ENCODE results near the gene BRD4. TPM values are rescaled to one million over a fixed set of nuclear protein-coding genes. Genes with fewer than 3 reads are reported as not detected.
A peak's percentile ranks its signal among the peaks of the same experiment; 100 is the strongest.

Gene BRD4
- total RNA-seq, 1 donor from 2014 or later: 108 TPM

- H3K36me3 Mint-ChIP-seq (ENCODE audit: low read depth): peaks cover 56% of the 10 kb centered on the region
- H3K9me3 Mint-ChIP-seq: no peaks in the 10 kb centered on the region
- DNase-seq (ENCODE audit: low spot score): no peak
- no peak overlapping the region for H3K27ac Mint-ChIP-seq
- H3K4me3 Mint-ChIP-seq (ENCODE audit: low read depth): no peak overlapping the region
- intact Hi-C loops (cut with micrococcal nuclease): no loop called here
- no peaks in the 10 kb centered on the region for H3K4me1 Mint-ChIP-seq (ENCODE audit: low read depth)
- no peaks in the 10 kb centered on the region for H3K27me3 Mint-ChIP-seq (ENCODE audit: low read depth)
Observed at GRCh38 chr19:15251010-15251748, 81.2 kb downstream of the BRD4 start.

GRCh38 chr19:15250640-15250993 lies 81.7 kb downstream of the BRD4 start:
- Mint-ChIP-seq H3K27ac (no peak overlapping the region), H3K27me3 (ENCODE audit: low read depth) (no peaks in the 10 kb centered on the region), H3K36me3 (ENCODE audit: low read depth) (peaks cover 57% of the 10 kb centered on the region), H3K9me3 (no peaks in the 10 kb centered on the region), H3K4me3 (ENCODE audit: low read depth) (no peak overlapping the region), H3K4me1 (ENCODE audit: low read depth) (no peaks in the 10 kb centered on the region)
- intact Hi-C loops (cut with micrococcal nuclease): no loop called here
- no peak for DNase-seq (ENCODE audit: low spot score)

DNA sequence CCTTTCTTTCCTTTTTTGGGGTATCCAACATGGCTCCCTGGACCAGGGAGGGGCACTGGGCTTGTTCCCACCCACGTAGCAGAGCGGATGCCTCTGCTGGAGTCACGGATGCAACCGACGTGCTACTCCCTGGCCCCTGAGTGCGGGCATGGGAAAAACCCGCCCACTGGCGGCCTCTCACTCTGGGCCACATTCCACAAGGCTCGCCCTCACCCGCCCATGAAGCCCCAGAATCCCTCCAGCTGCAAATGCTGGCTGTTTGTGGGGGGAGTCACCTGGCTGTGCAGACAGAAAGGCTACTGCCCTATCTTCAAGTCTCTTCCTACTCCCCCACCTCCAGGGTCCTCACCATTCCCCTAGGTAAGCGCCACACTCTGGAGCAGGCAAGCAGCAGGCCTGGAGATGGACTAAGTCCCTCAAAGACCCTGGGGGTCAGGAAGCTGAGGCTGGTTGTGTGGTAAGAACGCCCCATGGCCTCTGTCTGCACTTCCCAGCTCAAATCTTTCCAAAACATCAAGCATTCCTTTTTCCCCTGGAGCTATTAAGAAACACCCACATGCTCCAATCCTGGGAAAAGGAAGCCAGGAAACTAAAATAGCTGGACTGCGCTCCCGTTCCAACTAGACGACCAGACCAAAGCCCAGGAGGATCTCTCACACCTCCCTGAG lies 82.2 kb downstream of the BRD4 start:
- no peak overlapping the region for H3K27ac Mint-ChIP-seq
- no peak for DNase-seq (ENCODE audit: low spot score)
- intact Hi-C loops (cut with micrococcal nuclease): no loop called here

GRCh38 chr19:15249528-15249874 lies 82.8 kb downstream of the BRD4 start:
- no peak overlapping the region for H3K4me3 Mint-ChIP-seq (ENCODE audit: low read depth)

More for the DNA sequence above, 82.2 kb downstream of the BRD4 start:
- H3K9me3 Mint-ChIP-seq: no peaks in the 10 kb centered on the region
- H3K36me3 Mint-ChIP-seq (ENCODE audit: low read depth): peaks cover 55% of the 10 kb centered on the region
- H3K27me3 Mint-ChIP-seq (ENCODE audit: low read depth): no peaks in the 10 kb centered on the region
- H3K4me1 Mint-ChIP-seq (ENCODE audit: low read depth): no peaks in the 10 kb centered on the region
- no peak overlapping the region for H3K4me3 Mint-ChIP-seq (ENCODE audit: low read depth)

DNA sequence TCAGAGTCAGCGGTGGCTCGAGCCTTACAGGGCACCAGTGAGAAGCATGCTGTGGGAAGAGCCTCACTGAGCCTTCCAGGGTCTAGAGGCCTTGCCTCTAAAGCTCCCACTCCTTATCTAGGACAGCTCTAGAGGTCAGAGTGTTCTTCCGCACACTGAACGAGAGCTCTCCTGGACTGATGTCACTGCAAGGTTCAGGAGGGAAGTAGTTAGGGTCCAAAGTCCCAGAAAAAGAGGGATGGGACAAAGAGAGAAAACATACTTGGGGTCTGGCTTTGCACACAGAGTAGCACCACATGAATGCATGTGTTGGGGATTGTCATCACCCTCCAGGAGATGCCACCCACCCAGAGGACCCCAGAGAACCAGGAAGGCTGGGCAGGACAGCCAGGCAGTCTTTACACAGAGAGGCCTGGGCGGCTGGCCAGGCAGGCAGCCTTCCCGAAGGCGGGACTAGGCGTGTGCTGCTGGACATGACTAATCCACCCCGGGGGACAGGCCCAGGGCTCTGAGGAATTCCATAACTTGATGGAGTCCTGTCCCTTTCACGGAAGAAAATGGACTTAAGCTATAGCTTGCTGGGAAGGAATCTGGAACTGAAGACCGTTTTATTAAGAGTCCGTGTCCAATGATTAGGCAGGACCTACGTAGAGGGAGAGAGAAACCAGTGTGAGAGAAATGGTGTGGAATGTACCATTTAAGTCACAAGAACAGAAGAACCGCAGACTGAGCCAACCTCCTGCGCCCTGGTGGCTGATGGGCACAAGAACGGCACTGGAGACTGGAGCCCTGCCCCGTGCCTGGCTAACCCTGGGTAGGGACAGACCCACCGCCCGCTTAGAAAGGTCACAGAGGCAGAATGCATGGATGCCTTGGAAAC lies 83.5 kb downstream of the BRD4 start:
- intact Hi-C loops (cut with micrococcal nuclease): no loop called here
- H3K36me3 Mint-ChIP-seq (ENCODE audit: low read depth): peaks cover 54% of the 10 kb centered on the region
- no peaks in the 10 kb centered on the region for H3K9me3 Mint-ChIP-seq
- H3K27ac Mint-ChIP-seq: no peak overlapping the region
- no peaks in the 10 kb centered on the region for H3K4me1 Mint-ChIP-seq (ENCODE audit: low read depth)
- DNase-seq (ENCODE audit: low spot score): no peak
- no peaks in the 10 kb centered on the region for H3K27me3 Mint-ChIP-seq (ENCODE audit: low read depth)
- no peak overlapping the region for H3K4me3 Mint-ChIP-seq (ENCODE audit: low read depth)

More at GRCh38 chr19:15249528-15249874, 82.8 kb downstream of the BRD4 start:
- no peaks in the 10 kb centered on the region for H3K9me3 Mint-ChIP-seq
- H3K27ac Mint-ChIP-seq: no peak overlapping the region
- no peaks in the 10 kb centered on the region for H3K27me3 Mint-ChIP-seq (ENCODE audit: low read depth)
- no peaks in the 10 kb centered on the region for H3K4me1 Mint-ChIP-seq (ENCODE audit: low read depth)
- DNase-seq (ENCODE audit: low spot score): no peak
- H3K36me3 Mint-ChIP-seq (ENCODE audit: low read depth): peaks cover 56% of the 10 kb centered on the region
- intact Hi-C loops (cut with micrococcal nuclease): no loop called here

DNA sequence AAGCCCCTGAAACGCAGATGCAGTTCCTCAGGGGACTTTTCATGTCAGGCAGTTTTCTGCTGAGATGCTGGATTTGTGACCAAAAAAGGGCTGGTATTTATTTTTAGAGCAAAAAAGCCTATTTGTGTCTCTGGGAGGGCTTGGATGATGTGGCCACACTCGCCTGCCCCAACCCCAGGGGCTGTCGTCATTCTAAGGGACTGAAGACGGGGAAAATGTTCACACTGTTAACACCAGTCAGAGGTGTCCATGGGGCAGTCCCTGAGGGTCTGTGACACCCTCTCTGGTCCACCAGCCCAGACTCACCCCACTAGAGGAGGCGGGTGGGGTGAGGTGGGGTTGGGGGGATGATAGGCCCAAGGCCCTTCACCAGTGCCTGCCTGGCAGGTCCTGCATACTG lies 84.2 kb downstream of the BRD4 start:
- intact Hi-C loops (cut with micrococcal nuclease): no loop called here
- DNase-seq (ENCODE audit: low spot score): no peak
- Mint-ChIP-seq H3K4me3 (ENCODE audit: low read depth) (no peak overlapping the region), H3K4me1 (ENCODE audit: low read depth) (no peaks in the 10 kb centered on the region), H3K9me3 (no peaks in the 10 kb centered on the region), H3K27ac (no peak overlapping the region), H3K27me3 (ENCODE audit: low read depth) (no peaks in the 10 kb centered on the region), H3K36me3 (ENCODE audit: low read depth) (peaks cover 51% of the 10 kb centered on the region)

- no peaks in the 10 kb centered on the region for H3K4me1 Mint-ChIP-seq (ENCODE audit: low read depth)
- intact Hi-C loops (cut with micrococcal nuclease): no loop called here
- no peak overlapping the region for H3K4me3 Mint-ChIP-seq (ENCODE audit: low read depth)
- H3K27me3 Mint-ChIP-seq (ENCODE audit: low read depth): no peaks in the 10 kb centered on the region
- no peak for DNase-seq (ENCODE audit: low spot score)
- peaks cover 48% of the 10 kb centered on the region for H3K36me3 Mint-ChIP-seq (ENCODE audit: low read depth)
- no peaks in the 10 kb centered on the region for H3K9me3 Mint-ChIP-seq
- H3K27ac Mint-ChIP-seq: no peak overlapping the region
Observed at GRCh38 chr19:15247107-15248014, 85.0 kb downstream of the BRD4 start.

GRCh38 chr19:15246198-15246481 lies 86.2 kb downstream of the BRD4 start:
- no peaks in the 10 kb centered on the region for H3K9me3 Mint-ChIP-seq
- intact Hi-C loops (cut with micrococcal nuclease): no loop called here
- H3K4me1 Mint-ChIP-seq (ENCODE audit: low read depth): no peaks in the 10 kb centered on the region
- no peaks in the 10 kb centered on the region for H3K27me3 Mint-ChIP-seq (ENCODE audit: low read depth)
- peaks cover 46% of the 10 kb centered on the region for H3K36me3 Mint-ChIP-seq (ENCODE audit: low read depth)
- no peak for DNase-seq (ENCODE audit: low spot score)
- H3K27ac Mint-ChIP-seq: peak overlapping the region; percentile 25
- H3K4me3 Mint-ChIP-seq (ENCODE audit: low read depth): no peak overlapping the region

DNA sequence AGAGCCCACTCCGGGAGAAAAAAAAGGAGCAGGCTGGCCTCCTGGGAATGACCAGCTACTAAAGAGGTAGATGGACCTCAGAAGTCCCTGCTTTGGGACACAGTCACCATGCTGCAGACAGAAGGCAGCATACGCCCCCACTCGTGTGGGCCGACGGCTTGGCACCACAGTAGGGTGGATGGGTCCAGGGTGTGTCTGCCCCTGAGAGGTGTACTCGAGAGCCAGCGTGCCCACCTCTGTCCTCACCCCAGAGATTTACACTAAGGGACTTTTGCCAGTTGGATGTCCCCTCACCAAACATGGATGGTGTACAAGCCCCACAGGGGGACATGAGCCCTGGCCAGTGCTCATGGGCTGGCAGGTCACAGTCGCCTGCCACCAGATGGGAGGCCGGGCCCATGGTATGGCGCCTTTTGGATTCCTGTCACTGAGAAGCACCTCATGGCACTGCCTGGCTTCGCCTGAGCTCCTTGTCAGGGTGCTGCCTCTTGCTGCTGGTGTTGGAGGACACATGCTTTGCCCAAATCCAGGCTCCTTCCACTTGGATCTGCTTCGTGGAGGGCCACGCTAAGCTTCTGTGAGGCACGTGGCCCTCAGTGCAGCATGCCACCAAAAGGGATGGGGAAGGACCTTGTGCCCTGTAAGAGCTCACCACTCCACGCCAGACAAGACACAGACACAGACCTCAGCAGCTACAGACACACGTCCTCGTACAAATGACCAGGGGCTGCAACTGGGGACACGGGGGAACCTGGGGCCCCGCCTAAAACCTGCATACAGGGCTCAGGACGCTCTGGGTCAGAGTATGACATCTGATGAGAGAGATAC lies 86.8 kb downstream of the BRD4 start:
- Mint-ChIP-seq H3K9me3 (no peaks in the 10 kb centered on the region), H3K4me1 (ENCODE audit: low read depth) (no peaks in the 10 kb centered on the region), H3K36me3 (ENCODE audit: low read depth) (peaks cover 50% of the 10 kb centered on the region), H3K4me3 (ENCODE audit: low read depth) (no peak overlapping the region), H3K27me3 (ENCODE audit: low read depth) (no peaks in the 10 kb centered on the region), H3K27ac (no peak overlapping the region)
- no peak for DNase-seq (ENCODE audit: low spot score)
- intact Hi-C loops (cut with micrococcal nuclease): no loop called here

DNA sequence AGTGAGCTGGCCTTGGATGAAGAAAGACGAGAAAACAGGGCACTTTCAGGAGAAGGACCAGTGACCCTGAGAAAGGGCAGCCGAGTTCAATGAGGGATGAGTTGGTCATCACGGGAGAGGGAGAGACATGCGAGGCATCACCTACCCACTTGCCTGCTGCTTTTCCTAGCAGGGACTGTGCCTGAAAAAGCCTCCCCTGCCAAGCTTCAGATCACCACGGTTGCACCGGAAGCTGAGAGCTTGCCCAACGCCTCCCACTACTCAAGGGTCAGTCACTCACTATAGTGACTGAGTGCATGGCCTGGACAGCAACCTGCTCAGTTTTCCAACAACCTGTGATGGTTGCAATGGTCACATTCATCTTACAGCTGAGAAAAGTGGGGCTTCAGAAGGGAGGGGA lies 87.5 kb downstream of the BRD4 start:
- Mint-ChIP-seq H3K4me1 (ENCODE audit: low read depth) (no peaks in the 10 kb centered on the region), H3K27me3 (ENCODE audit: low read depth) (no peaks in the 10 kb centered on the region), H3K4me3 (ENCODE audit: low read depth) (no peak overlapping the region), H3K9me3 (no peaks in the 10 kb centered on the region), H3K27ac (no peak overlapping the region), H3K36me3 (ENCODE audit: low read depth) (peaks cover 52% of the 10 kb centered on the region)
- DNase-seq (ENCODE audit: low spot score): no peak
- intact Hi-C loops (cut with micrococcal nuclease): no loop called here

DNA sequence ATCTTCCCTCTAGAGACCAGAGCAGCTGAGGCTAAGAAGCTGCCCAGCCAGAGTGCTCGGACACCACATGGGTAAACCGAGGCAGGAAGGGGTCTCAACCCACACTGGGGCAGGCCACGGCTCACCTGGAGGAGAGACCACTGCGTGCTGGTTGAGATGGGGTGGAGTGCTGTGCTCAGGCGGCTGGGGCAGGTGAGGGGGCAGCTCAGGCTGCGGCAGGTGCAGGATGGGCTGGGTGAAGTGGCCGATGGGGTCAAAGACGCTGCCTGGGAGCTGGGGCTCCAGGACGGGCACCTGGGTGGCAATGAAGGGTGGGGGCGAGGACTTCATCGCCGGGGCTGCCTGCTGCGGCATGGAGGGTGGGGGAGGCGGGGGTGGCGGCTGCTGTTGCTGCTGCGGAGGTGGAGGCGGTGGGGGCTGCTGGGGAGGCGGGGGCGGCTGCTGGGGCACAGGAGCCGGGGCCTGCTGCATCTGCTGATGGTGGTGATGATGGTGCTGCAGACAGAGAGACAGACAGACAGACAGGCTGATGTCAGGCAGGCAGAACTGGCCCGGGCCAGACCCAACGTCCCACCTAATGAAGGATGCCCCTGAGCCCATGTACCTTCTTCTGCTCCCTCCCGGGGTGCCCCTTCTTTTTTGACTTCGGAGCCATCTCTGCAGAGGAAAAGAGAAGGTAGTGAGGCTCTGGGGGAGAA lies 88.1 kb downstream of the BRD4 start:
- DNase-seq (ENCODE audit: low spot score): no peak
- intact Hi-C loops (cut with micrococcal nuclease): no loop called here
- no peaks in the 10 kb centered on the region for H3K4me1 Mint-ChIP-seq (ENCODE audit: low read depth)
- H3K9me3 Mint-ChIP-seq: no peaks in the 10 kb centered on the region
- H3K27ac Mint-ChIP-seq: no peak overlapping the region
- H3K4me3 Mint-ChIP-seq (ENCODE audit: low read depth): no peak overlapping the region
- no peaks in the 10 kb centered on the region for H3K27me3 Mint-ChIP-seq (ENCODE audit: low read depth)
- H3K36me3 Mint-ChIP-seq (ENCODE audit: low read depth): peaks cover 56% of the 10 kb centered on the region
